Immature natural killer cell (primary cell): Measurements from ENCODE around the gene FOXJ1. TPM values are rescaled to one million over a fixed set of nuclear protein-coding genes. Genes with fewer than 3 reads are reported as not detected.
A peak's percentile ranks its signal among the peaks of the same experiment; 100 is the strongest.

Experiments used
- DNase-seq, 3 donors: peaks; one replicate each; pipeline ENCODE4 v3.0.0; 2022; ENCODE audit warnings: mixed read lengths in 1 of 3
- H3K27ac Mint-ChIP-seq, 6 donors: one replicate each; pipeline ENCODE4 v1.8.0; 2020; ENCODE audit warnings: mixed read lengths in 6 of 6, mild to moderate bottlenecking in 5 of 6, inconsistent platforms in 4 of 6, moderate library complexity in 3 of 6
- H3K27me3 Mint-ChIP-seq, 3 donors: one replicate each; pipeline ENCODE4 v1.8.0; 2020 to 2021; ENCODE audit warnings: low read depth in 3 of 3, mild to moderate bottlenecking in 3 of 3, mixed read lengths in 3 of 3, moderate library complexity in 3 of 3, inconsistent platforms in 1 of 3
- H3K36me3 Mint-ChIP-seq, 3 donors: one replicate each; pipeline ENCODE4 v1.8.0; 2020; ENCODE audit warnings: mixed read lengths in 3 of 3, inconsistent platforms in 2 of 3, mild to moderate bottlenecking in 2 of 3
- H3K4me1 Mint-ChIP-seq, 2 donors: one replicate each; pipeline ENCODE4 v1.8.0; 2020; ENCODE audit warnings: inconsistent platforms in 2 of 2, mild to moderate bottlenecking in 2 of 2, mixed read lengths in 2 of 2, moderate library complexity in 1 of 2
- H3K4me3 Mint-ChIP-seq, 5 donors: one replicate each; pipeline ENCODE4 v1.8.0; 2020; ENCODE audit warnings: mild to moderate bottlenecking in 5 of 5, mixed read lengths in 5 of 5, inconsistent platforms in 3 of 5, moderate library complexity in 3 of 5
- H3K9me3 Mint-ChIP-seq, 6 donors: one replicate each; pipeline ENCODE4 v1.8.0; 2020; ENCODE audit warnings: mild to moderate bottlenecking in 6 of 6, mixed read lengths in 6 of 6, inconsistent platforms in 4 of 6, moderate library complexity in 3 of 6
- polyA plus RNA-seq, 3 donors: library from polyadenylated mRNA; unstranded; fragments of 300-500 nt; fragmentation: Illumina TruSeq; gene quantifications; one replicate each; pipeline ENCODE4 v1.2.3, GENCODE V29; 2021

The FOXJ1 gene
- polyA plus RNA-seq, 3 donors from 2014 or later: not detected

DNA sequence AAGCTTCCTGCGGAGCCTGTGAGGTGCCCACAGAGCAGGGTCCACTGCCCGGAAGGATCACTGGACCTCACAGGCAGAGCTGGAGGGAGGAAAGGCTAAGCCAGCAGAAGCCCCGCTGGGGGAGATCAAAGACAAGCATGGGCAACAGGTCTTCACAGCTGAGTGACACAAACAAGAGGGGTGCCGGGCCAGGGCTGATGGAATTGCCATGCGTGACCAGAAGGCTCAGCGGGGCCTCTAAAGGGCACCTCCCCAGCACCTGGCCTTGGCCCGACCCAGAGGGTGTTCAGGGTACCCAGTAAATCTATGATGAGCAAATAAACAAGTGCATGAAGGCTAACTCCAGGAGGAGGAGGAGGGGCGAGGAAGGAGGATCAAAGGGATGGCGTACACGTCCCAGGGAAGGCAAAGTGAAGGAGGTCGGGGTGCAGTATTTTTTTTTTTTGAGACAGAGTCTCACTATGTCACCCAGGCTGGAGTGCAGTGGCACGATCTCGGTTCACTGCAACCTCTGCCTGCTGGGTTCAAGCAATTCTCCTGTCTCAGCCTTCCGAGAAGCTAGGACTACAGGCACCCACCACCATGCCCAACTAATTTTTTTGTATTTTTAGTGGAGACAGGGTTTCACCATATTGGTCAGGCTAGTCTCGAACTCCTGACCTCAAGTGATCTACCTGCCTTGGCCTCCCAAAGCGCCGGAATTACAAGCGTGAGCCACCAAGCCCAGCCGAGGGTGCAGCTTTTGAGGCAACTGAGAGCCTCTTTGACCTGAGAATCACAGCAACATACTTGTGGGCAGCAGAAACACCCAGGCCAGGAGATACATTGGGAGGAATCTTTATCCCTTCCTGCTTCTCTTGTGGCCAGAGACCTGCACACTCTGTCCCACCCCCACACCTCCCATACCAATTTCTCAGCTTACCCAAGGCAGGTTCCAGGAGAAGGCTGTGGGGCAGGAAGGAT, 21.4 kb downstream of the FOXJ1 start:
- Mint-ChIP-seq H3K36me3 (no peaks in the 10 kb centered on the region), H3K27me3 (peaks cover 0 to 3% (median 3%) of the 10 kb centered on the region in 3 donors), H3K4me3 (no peak overlapping the region), H3K4me1 (peaks cover 0 to 5% of the 10 kb centered on the region in 2 donors), H3K27ac (peak overlapping the region in 1 of 6 donors; percentile 61), H3K9me3 (no peaks in the 10 kb centered on the region)
- DNase-seq: no peak

DNA sequence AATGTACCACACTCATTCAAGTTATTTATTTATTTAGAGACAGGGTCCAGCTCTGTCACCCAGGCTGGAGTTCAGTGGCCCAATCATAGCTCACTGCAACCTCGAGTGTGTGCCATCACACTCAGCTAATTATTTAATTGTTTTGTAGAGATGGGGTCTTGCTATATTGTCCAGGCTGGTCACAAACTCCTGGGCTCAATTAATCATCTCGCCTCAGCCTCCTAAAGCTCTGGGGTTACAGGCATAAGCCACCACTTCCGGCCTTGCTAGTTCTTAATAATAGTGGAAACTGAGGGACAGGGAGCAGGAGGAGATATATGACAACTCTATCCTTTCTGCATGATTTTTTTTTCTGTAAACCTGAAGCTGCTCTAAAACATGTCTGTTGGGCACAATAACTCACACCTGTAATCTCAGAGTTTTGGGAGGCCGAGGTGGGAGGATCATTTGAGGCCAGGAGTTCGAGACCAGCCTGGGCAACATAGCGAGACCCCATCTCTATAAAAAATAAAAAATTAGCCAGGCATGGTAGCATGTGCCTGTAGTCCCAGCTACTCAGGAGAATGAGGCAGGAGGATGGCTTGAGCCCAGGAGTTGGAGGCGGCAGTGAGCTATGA, 25.8 kb downstream of the FOXJ1 start:
- H3K27ac Mint-ChIP-seq: no peak overlapping the region

DNA sequence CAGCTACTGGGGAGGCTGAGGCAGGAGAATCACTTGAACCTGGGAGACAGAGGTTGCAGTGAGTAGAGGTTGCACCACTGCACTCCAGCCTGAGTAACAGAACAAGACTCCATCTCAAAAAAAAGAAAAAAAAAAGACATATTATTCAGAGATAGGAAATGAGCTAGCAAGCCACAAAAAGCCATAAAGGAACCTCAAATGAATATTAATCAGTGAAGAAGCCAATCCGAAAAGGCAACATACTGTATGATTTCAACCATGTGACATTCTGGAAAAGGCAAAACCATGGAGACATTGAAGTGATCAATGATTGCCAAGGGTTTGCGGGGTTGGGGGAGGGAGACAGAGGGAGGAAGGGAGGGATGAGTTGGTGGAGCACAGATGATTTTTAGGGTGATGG, 29.1 kb downstream of the FOXJ1 start:
- Mint-ChIP-seq H3K9me3 (no peaks in the 10 kb centered on the region), H3K4me1 (no peaks in the 10 kb centered on the region), H3K27me3 (peaks cover 0 to 3% (median 2%) of the 10 kb centered on the region in 3 donors), H3K4me3 (no peak overlapping the region), H3K36me3 (no peaks in the 10 kb centered on the region), H3K27ac (no peak overlapping the region)
- no peak for DNase-seq

More for the DNA sequence above, 25.8 kb downstream of the FOXJ1 start:
- Mint-ChIP-seq H3K4me3 (no peak overlapping the region), H3K36me3 (no peaks in the 10 kb centered on the region), H3K9me3 (no peaks in the 10 kb centered on the region), H3K27me3 (peaks cover 0 to 6% (median 3%) of the 10 kb centered on the region in 3 donors), H3K4me1 (no peaks in the 10 kb centered on the region)
- DNase-seq: no peak

DNA sequence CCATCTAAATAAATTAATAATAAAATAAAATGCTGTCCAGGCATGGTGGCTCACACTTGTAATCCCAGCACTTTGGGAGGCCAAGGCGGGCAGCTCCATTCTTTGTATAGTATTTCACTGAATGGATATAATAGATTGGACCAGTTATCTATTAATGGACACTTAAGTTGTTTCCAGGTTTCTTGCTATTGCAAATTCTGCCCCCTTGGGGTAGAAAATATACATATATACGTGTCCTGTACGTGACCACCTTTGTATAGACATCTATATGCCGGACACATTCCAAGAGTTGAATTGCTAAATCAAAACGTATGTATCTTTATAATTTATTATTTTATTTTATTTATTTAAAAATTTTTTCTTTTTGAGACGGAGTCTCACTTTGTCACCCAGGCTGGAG, 33.5 kb downstream of the FOXJ1 start:
- Mint-ChIP-seq H3K36me3 (no peaks in the 10 kb centered on the region), H3K4me1 (peaks cover 15 to 16% of the 10 kb centered on the region in 2 donors), H3K9me3 (no peaks in the 10 kb centered on the region), H3K27me3 (peaks cover 2 to 7% (median 4%) of the 10 kb centered on the region in 3 donors), H3K4me3 (no peak overlapping the region), H3K27ac (no peak overlapping the region)
- DNase-seq: no peak

DNA sequence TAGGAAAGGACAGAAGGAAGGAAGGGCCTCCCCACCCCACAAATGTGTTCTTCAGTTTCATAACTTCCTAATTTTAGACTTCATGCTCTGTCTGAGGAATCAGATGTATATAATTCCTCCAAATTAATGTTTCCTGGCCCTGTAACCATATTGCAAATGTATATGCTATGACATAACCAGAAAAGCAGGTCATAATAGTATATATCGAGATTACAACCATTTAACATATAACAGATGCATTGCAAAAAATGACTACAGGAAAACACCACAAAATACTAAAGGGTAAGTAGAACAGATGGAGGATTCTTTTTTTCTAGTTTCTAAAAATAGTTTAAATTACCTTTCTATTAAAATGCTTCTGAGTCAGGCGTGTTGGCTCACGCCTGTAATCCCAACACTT, 34.3 kb downstream of the FOXJ1 start:
- H3K4me1 Mint-ChIP-seq: peaks cover 19 to 22% of the 10 kb centered on the region in 2 donors
- peaks cover 3 to 5% (median 4%) of the 10 kb centered on the region in 3 donors for H3K27me3 Mint-ChIP-seq
- H3K36me3 Mint-ChIP-seq: peaks cover 0 to under 1% (median 0%) of the 10 kb centered on the region in 3 donors
- H3K4me3 Mint-ChIP-seq: no peak overlapping the region
- no peak for DNase-seq
- no peaks in the 10 kb centered on the region for H3K9me3 Mint-ChIP-seq
- H3K27ac Mint-ChIP-seq: no peak overlapping the region

DNA sequence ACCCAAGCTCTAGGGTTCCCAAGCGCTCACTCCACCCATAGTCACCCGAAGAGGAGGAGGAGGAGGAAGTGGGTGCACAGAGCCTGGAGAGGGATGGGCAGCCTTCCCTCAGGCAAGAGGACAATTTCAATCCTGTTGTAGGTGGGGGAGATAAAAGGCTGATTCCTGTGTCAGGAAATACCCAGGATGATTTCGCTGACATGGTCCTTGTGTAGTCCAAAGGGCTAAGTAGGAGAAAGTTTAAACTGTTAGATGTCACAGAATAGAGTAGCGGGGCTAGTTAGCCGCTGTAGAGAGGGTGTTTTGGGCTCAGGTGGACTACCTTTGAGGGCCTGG, 36.2 kb downstream of the FOXJ1 start:
- peaks cover 19 to 24% of the 10 kb centered on the region in 2 donors for H3K4me1 Mint-ChIP-seq
- peaks cover 2 to 11% (median 3%) of the 10 kb centered on the region in 3 donors for H3K36me3 Mint-ChIP-seq
- peak overlapping the region; percentile 23 to 97 (median 93) for H3K4me3 Mint-ChIP-seq
- DNase-seq: no peak
- peak overlapping the region in 3 of 6 donors; percentile 51 to 96 (median 67) for H3K27ac Mint-ChIP-seq
- H3K27me3 Mint-ChIP-seq: peaks cover 3 to 5% (median 4%) of the 10 kb centered on the region in 3 donors
- H3K9me3 Mint-ChIP-seq: no peaks in the 10 kb centered on the region

DNA sequence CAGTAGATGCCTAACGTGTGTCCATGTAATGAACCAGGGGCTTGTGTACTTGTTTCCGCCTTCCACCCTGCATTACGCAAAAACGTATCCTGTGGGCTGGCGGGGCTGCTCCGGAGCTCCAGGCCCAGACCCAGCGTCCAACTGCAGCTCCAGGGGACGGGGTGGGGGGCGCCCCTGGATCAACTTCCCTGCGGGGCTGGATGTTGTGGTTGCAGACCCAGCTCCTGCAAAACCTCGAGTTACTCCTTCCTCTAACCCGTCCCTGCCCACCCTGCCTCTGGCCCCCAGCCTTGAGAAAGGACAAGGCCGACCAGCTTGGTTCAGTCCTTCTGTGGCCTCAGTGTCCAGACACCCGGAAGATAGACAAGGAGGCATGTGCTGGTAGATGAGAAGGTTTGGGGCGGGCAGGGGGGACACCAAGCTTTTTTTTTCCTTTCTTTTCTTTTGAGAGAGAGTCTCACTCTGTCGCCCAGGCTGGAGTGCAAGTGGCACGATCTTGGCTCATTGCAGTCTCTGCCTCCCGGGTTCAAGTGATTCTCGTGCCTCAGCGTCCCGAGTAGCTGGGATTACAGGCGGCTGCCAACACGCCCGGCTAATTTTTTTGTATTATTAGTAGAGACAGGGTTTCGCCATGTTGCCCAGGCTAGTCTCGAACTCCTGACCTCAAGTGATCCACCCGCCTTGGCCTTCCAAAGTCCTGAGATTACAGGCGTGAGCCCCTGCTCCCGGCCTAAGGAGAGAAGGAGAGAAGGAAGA, 36.7 kb downstream of the FOXJ1 start:
- Mint-ChIP-seq H3K27me3 (peaks cover 3 to 5% (median 4%) of the 10 kb centered on the region in 3 donors), H3K27ac (peak overlapping the region; percentile 84 to 98 (median 96)), H3K36me3 (peaks cover 4 to 12% (median 7%) of the 10 kb centered on the region in 3 donors), H3K4me3 (peak overlapping the region; percentile 89 to 97 (median 93)), H3K9me3 (no peaks in the 10 kb centered on the region), H3K4me1 (peaks cover 19 to 24% of the 10 kb centered on the region in 2 donors)
- no peak for DNase-seq

DNA sequence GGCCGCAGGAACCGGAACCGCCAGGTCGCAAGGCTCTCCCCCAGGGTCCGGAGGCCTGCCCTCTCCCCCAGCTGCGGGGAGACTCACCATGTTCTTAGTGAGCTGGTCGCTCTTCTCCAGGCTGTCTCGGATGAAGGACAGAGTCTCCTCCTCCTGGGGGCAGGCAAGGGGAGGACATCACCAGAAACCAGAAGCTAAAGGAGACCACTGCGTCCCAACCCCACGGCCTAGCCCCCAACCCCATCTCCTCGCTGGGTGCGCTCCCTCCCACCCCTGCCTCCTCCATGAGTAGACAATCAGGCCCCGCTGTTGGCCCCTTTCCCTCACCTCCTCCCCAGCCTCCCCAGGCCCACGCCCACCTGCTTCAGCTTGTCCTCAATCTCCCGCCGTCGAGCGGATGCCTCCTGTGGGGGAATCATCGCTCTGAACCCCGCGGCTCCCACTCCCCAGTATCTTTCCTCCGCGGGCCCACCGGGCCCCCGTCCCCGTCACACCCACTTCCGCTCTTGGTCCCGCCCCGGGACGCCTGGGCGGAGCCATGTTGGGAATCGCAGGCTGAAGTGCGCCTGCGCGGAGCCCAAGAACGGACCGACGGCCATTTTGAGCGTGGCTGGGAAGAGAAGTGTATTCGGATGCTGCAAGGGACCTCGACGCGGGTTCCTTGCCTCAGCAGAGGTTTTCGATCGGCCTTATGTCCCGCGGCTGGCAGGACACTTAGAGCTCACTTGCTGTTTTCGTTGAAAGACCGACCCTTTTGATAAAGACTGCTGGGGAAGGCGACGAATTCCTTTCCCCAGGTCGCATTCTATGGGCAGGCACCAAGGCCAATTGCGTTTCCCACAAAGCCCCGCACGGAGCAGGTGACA, 37.5 kb downstream of the FOXJ1 start, which contains the start of gene EXOC7:
TSS of gene EXOC7 (minus strand) at position 514 of the 866 bp plus-strand sequence. CDS start at position 419, 95 bp downstream.
- Mint-ChIP-seq H3K27ac (peak within 1 kb of the TSS; percentile 84 to 98 (median 96)), H3K9me3 (no peaks in the 10 kb centered on the region), H3K4me1 (peaks cover 19 to 24% of the 10 kb centered on the region in 2 donors), H3K36me3 (peaks cover 8 to 12% (median 8%) of the 10 kb centered on the region in 3 donors), H3K4me3 (peak within 1 kb of the TSS; percentile 89 to 97 (median 93)), H3K27me3 (peaks cover 3 to 5% (median 4%) of the 10 kb centered on the region in 3 donors)
- peak; percentile 89 to 92 (median 92) for DNase-seq

DNA sequence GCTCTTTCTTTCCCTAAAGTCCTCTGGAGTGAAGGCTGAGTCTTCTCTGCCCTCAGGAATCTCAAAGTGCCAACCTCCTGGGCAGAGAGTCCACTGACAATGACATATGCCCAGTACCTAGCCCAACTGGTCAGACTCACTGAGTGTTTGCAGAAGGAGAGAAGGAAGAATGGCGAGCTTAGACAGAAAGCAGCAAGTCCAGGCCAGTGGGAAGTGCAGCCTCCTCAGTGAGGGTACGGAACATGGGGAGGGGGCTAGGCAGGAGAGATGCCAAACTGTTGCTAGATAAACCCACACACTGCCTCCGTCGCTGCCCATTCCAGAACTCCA, 38.1 kb downstream of the FOXJ1 start:
- H3K36me3 Mint-ChIP-seq: peaks cover 8 to 14% (median 8%) of the 10 kb centered on the region in 3 donors
- no peaks in the 10 kb centered on the region for H3K9me3 Mint-ChIP-seq
- H3K27me3 Mint-ChIP-seq: peaks cover 3 to 5% (median 4%) of the 10 kb centered on the region in 3 donors
- peak overlapping the region; percentile 84 to 98 (median 96) for H3K27ac Mint-ChIP-seq
- peak overlapping the region; percentile 89 to 97 (median 93) for H3K4me3 Mint-ChIP-seq
- no peak for DNase-seq
- H3K4me1 Mint-ChIP-seq: peaks cover 19 to 24% of the 10 kb centered on the region in 2 donors

DNA sequence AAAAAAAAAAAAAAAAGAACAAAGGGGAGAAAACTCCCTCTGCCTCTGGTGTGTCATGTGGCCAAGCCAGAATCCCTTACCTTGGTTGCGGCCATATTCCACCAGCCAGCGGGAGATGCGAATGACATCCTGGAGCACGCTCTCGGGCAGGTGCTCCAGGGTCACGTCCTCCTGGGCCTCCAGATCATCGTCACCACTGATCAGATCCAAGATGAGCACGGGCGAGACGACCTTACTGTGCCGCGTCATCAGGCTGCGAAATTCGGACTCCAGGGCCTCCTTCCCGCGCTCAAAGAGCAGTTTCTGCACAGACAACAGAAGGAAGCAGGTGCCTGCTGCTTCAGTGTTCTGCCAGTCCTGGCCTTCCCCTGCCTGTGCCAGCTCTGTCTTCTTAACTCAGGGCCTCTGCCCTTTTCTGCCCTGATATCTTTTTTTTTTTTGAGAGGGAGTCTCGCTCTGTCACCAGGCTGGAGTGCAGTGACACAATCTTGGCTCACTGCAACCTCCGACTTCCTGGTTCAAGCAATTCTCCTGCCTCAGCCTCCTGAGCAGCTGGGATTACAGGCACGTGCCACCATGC, 43.2 kb downstream of the FOXJ1 start:
- no peak overlapping the region for H3K27ac Mint-ChIP-seq
- peaks cover 12 to 32% (median 17%) of the 10 kb centered on the region in 3 donors for H3K36me3 Mint-ChIP-seq

DNA sequence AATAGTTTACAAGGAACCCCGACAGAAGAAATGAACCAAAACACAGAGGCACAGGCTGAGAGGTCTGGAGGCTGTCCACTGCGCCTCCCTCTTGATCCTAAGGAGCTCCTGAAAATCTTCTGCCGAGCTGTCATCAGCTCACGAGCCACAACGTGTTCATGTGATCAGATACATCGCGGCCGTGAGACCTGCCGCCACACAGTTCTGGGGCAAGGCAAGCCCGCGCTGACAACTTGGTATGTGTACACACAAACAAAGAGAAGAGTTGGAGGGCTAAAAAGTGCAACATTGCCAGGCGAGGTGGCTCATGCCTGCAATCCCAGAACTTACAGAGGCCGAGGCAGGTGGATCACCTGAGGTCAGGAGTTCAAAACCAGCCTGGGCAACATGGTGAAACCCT, 45.1 kb downstream of the FOXJ1 start:
- Mint-ChIP-seq H3K27ac (no peak overlapping the region), H3K36me3 (peaks cover 12 to 30% (median 17%) of the 10 kb centered on the region in 3 donors), H3K27me3 (peaks cover 0 to 2% (median 0%) of the 10 kb centered on the region in 3 donors), H3K9me3 (no peaks in the 10 kb centered on the region), H3K4me1 (no peaks in the 10 kb centered on the region), H3K4me3 (no peak overlapping the region)
- no peak for DNase-seq

More for the DNA sequence above, 43.2 kb downstream of the FOXJ1 start:
- no peak overlapping the region for H3K4me3 Mint-ChIP-seq
- H3K4me1 Mint-ChIP-seq: peaks cover 7 to 12% of the 10 kb centered on the region in 2 donors
- DNase-seq: no peak
- H3K9me3 Mint-ChIP-seq: no peaks in the 10 kb centered on the region
- H3K27me3 Mint-ChIP-seq: peaks cover 0 to 2% (median 0%) of the 10 kb centered on the region in 3 donors

DNA sequence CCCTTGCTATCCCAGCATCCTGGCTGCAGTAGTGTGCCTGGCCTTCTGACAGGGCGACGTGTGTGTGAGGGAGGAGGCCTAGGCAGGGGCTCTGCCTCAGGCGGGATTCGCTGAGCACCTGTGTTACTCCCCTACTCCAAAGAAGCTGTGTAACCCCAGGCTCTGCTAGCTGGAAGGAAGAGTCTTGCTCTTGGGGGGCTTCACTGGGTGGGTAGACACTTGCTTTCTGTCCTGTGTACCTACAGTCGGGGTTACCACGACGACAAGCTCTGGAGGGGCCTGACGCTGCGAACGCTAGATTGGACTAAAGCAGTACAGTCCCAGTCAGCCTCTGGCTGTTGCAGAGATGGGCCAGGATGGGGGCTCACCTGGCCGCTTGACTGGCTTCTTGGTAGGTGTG, 47.0 kb downstream of the FOXJ1 start:
- peaks cover 0 to 2% (median 0%) of the 10 kb centered on the region in 3 donors for H3K27me3 Mint-ChIP-seq
- peaks cover 8 to 26% (median 9%) of the 10 kb centered on the region in 3 donors for H3K36me3 Mint-ChIP-seq
- peak overlapping the region in 1 of 6 donors; percentile 5 for H3K27ac Mint-ChIP-seq
- no peak overlapping the region for H3K4me3 Mint-ChIP-seq
- no peaks in the 10 kb centered on the region for H3K4me1 Mint-ChIP-seq
- no peak for DNase-seq
- no peaks in the 10 kb centered on the region for H3K9me3 Mint-ChIP-seq
